HG03342 (cell line): ENCODE data around the gene HEYL.
"Not testable (repeated sequence)": the region's sequence is repeated elsewhere in the genome, so short reads cannot be mapped to it uniquely, and the experiment has no call there.

Source experiments
- ATAC-seq: cut with Tn5 transposase; IDR thresholded peaks from one replicate; pipeline ENCODE4 v1.9.1; 2021; ENCODE audit warnings: mild to moderate bottlenecking, moderate library complexity; ENCODE audit not compliant: unreplicated experiment

HEYL gene

GRCh38 chr1:39613250-39613649, 26.2 kb downstream of the HEYL start:
- ATAC-seq, result no peak

DNA sequence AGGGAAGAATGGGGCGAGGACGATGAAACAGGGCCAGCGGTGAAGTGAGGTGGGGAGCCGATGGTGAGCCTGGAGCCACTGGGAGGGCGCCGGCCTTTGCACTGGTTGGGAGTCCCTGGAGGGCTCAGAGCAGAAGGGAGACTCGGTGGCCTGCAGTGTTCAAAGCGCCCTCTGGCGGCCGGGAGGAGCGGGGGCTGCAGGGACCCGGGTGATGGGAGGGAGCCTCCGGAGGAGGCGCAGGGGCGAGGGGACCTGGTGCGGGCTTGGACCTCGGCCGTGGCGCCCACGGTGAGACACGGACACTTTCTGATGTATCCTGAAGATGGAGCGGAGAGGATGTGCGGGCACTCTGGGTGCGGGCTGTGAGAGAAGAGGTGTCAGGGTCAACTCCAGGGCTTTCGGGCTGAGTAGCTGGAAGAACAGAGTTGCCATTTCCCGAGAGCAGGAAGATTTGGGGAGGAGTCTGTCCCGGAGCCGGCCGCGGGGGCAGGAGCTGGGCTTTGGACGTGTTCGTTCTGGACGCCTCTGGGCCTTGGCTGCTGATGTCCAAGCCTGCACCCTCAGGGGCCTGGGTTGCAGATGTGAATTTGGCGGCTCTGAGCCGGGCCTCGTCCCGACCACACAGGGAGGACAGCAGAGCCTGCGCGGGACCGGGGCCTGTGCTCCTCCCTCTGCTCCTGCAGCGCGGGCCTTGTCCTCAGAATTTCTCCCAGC, 29.7 kb downstream of the HEYL start:
- ATAC-seq, result no peak

GRCh38 chr1:39608921-39609320, 30.5 kb downstream of the HEYL start:
- ATAC-seq, result no peak

GRCh38 chr1:39603677-39604076, 35.8 kb downstream of the HEYL start:
- ATAC-seq, result not testable (repeated sequence)

DNA sequence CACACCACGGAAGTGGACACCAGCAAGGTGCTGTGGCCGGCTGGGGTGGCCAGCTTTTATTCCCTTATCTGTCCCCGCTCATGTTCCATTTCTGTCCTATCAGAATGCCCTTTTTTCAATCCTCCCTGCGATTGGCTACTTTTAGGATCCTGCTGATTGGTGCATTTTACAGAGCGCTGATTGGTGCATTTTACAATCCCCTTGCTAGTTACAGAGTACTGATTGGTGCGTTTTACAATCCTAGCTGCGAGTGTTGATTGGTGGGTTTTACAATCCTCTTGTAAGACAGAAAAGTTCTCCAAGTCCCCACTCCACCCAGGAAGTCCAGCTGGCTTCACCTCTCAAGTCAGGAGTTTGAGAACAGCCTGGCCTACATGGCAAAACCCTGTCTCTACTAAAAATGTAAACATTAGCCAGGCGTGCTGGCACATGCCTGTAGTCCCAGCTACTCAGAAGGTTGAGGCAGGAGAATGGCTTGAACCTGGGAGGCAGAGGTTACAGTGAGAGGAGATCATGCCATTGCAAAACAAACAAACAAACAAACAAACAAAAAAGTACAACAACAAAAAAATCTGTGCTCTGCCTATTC, 37.7 kb downstream of the HEYL start:
- ATAC-seq, result not testable (repeated sequence)

GRCh38 chr1:39596163-39596562, 43.3 kb downstream of the HEYL start:
- ATAC-seq, result no peak

GRCh38 chr1:39593386-39593785, 46.1 kb downstream of the HEYL start:
- ATAC-seq, result no peak

- ATAC-seq, result no peak
Measured at GRCh38 chr1:39592069-39592468, 47.4 kb downstream of the HEYL start.

DNA sequence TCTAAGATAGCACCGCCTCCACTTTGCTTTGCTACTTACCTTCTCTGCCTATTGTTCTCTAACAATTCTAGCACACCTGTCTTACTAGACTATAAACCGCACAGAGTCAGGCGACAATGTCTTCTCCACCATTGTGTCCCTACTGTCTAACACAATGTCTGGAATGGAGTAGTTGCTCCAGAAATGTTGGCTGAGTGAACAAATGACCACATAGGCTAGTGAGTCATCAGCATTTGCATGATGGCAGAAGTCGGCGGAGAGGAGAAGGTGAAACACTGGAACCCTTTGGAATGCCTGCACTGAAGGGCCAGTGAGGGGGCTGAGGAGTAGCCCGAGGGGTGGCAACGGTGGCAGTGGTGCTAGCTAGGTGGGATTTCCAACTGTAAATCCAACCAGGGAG, 48.9 kb downstream of the HEYL start:
- ATAC-seq, result no peak

DNA sequence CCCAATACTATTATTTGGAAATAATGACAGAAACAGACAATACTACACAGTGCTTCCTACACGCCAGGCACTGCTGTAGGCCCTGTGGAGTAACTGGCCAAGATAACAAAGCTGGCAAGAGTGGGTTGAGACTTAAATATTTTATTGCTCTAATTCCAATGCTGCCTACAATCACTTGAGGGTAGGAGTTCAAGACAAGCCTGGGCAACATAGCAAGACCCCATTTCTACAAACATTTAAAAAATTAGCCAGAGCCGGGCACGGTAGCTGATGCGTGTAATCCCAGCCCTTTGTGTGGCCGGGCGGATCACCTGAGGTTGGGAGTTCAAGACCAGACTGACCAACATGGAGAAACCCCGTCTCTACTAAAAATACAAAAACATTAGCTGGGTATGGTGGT, 53.5 kb downstream of the HEYL start:
- no peak for ATAC-seq

- peak; percentile 25 for ATAC-seq
Measured at GRCh38 chr1:39576016-39576657, 63.3 kb downstream of the HEYL start.

- ATAC-seq, result peak; percentile 14
Measured at GRCh38 chr1:39575191-39576015, 64.0 kb downstream of the HEYL start.

DNA sequence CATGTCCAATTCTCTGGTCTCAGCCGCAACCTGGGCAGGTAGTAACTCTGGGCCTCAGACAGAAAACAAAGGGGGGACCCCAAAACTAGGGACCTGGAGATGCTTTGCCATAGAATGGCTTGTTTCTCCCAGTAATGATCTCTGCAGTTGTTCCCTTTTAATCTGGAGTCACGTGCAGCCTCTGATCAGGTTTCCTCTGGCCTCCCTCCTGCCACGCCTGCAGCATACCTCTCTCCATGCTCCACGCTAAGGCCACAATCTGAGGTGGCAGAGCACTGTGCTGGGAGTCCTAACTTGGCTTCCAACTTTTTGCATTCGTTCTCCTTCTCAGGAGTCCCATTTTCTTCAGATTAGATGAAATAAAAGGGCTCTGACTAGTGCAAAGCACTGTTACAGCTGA, 64.8 kb downstream of the HEYL start:
- ATAC-seq, result no peak
